ENCODE measurements around the gene CNOT1.

GRCh38 chr16:58614212-58614611 lies 15.4 kb downstream of the CNOT1 start:
- TF ChIP-seq EZH2 (IDR thresholded peaks at IDR 0.05; ENCODE audit: borderline replicate concordance, insufficient read depth, low read length, poor library complexity, severe bottlenecking) = no peak
- no peak for TF ChIP-seq POLR2AphosphoS5 (IDR thresholded peaks at IDR 0.05)
- TF ChIP-seq CTCF (IDR thresholded peaks at IDR 0.05; ENCODE audit: poor library complexity, severe bottlenecking) = no peak
- TF ChIP-seq, protein P1, sequence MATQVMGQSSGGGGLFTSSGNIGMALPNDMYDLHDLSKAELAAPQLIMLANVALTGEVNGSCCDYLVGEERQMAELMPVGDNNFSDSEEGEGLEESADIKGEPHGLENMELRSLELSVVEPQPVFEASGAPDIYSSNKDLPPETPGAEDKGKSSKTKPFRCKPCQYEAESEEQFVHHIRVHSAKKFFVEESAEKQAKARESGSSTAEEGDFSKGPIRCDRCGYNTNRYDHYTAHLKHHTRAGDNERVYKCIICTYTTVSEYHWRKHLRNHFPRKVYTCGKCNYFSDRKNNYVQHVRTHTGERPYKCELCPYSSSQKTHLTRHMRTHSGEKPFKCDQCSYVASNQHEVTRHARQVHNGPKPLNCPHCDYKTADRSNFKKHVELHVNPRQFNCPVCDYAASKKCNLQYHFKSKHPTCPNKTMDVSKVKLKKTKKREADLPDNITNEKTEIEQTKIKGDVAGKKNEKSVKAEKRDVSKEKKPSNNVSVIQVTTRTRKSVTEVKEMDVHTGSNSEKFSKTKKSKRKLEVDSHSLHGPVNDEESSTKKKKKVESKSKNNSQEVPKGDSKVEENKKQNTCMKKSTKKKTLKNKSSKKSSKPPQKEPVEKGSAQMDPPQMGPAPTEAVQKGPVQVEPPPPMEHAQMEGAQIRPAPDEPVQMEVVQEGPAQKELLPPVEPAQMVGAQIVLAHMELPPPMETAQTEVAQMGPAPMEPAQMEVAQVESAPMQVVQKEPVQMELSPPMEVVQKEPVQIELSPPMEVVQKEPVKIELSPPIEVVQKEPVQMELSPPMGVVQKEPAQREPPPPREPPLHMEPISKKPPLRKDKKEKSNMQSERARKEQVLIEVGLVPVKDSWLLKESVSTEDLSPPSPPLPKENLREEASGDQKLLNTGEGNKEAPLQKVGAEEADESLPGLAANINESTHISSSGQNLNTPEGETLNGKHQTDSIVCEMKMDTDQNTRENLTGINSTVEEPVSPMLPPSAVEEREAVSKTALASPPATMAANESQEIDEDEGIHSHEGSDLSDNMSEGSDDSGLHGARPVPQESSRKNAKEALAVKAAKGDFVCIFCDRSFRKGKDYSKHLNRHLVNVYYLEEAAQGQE (IDR thresholded peaks at IDR 0.05; ENCODE audit: borderline replicate concordance) = no peak
- no peak for TF ChIP-seq MXI1 (conservative IDR thresholded peaks at IDR 0.05; ENCODE audit: poor library complexity, severe bottlenecking)
- TF ChIP-seq RAD21 (conservative IDR thresholded peaks at IDR 0.05) = no peak
- TF ChIP-seq SMC3 (conservative IDR thresholded peaks at IDR 0.05; ENCODE audit: poor library complexity) = no peak
- no peak for TF ChIP-seq EP300 (conservative IDR thresholded peaks at IDR 0.05; ENCODE audit: poor library complexity, severe bottlenecking)
- TF ChIP-seq TAF1 (IDR thresholded peaks at IDR 0.05; ENCODE audit: low read depth) = no peak
